GM18499 (cell line): ENCODE measurements around the gene KRTAP10-2.

Experiments used
- ATAC-seq: cut with Tn5 transposase; IDR thresholded peaks from one replicate; pipeline ENCODE4 v1.9.1; 2021; ENCODE audit warnings: moderate number of reproducible peaks; ENCODE audit not compliant: insufficient read depth, unreplicated experiment

The KRTAP10-2 gene

DNA sequence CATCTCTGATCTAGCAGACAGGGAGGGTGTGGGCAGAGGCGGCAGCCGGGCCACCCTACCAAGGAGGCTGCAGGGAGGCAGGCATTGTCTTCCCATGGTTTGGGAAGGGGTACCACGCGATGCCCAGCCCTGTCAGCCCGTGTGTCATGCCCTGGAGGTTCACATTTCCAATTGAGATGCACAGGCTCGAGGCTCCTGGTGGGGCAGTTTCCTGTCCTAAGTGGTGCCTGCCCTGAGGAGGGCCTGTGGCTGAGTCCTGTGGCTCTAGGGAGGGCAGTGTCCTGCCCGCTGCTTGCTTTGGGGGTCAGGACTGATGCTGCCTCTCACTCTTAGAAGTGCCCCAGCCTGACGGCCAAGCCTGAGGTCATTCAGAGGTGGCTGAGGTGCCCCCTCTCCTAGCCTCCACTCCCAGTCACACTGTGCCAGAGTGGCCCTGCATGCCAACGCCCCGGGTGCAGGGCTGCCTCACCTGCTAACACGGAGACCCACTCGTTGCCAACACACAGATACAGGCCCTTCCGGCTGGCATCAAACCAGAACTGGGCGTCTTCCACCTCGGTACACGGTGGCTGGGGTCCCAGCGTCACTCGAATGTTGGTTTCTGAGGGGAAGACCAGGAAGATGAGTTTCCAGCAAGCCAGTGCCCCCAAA lies 23.2 kb downstream of the KRTAP10-2 start:
- ATAC-seq, result no peak

DNA sequence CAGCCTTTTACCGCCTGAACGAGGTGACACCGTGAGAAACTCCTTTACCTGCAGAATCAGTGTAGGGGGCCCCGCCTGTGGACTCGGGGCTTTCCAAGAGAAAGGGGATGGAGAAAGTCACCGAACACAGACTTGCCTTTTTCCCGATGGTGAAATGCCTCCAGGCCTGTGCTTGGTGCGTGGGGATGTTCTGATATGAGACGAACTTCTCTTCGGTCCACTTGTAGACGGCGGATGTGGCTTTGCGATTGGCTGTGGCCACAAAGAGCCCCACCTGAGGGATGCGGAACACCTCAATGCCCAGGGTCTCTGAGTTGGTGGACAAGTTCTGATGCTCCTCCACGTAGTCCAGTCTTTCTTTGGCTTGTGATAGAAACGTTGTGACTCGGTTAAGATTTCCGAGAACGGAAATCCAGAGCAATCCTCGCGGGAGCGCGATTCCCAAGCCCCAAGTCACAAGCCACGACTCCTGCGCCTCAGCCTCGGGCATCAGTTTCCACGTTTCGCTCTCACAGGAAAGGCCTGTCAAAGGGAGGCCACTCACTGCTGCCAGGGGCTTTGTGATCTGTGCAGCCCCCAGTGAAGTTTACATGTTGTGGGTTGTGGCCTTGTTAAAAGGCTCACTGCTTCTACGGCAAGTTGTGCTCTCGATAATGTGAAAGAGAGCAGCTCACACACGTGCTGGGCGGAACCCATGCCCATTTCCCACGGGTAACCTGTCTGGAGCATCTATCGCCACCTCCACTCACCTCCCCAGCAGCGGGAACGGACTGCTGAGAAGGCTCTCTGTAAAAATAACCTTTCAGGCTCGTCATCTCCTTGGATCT lies 23.9 kb downstream of the KRTAP10-2 start:
- ATAC-seq, result no peak

DNA sequence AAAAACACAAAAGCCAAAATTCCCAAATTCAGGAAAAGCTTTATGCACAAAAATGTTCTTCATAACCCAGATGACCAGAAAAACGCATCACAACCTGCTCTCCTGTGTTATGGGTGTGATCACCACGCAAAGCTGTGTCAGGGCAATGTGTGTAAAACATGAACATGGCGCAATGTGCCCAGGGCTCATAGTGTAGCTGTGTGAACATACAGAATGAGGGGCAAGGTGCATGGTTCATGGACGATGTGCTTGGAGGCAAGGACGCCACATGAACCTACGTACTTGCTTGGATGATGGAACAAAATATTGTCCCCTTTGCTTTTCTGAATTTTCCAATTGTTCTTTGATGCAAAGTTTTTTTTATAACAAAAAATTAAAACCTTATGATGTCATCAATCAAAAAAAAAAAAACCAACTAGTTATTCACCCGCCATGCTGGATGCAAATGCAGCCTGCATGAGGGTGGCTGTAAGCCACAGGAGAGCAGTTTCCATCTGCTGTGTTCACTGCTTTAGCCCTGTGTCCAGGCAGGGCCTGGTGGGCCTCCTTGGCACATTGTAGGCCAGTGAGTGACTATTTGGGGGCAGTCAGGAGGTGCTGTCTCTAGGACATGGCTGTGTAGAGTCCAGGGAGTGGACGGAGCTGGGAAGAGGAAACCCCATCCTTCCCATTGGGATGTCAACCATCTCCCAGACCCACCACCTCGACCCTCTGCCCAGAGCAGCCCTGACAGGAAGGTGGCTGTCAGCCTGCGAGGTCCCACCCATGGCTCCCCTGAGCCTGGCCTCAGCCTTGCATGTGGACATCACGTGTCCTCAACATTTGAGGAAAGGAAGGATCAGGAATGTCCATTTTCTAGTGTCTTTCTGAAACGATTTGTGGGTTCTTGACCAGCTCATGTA lies 25.0 kb downstream of the KRTAP10-2 start:
- ATAC-seq, result no peak

DNA sequence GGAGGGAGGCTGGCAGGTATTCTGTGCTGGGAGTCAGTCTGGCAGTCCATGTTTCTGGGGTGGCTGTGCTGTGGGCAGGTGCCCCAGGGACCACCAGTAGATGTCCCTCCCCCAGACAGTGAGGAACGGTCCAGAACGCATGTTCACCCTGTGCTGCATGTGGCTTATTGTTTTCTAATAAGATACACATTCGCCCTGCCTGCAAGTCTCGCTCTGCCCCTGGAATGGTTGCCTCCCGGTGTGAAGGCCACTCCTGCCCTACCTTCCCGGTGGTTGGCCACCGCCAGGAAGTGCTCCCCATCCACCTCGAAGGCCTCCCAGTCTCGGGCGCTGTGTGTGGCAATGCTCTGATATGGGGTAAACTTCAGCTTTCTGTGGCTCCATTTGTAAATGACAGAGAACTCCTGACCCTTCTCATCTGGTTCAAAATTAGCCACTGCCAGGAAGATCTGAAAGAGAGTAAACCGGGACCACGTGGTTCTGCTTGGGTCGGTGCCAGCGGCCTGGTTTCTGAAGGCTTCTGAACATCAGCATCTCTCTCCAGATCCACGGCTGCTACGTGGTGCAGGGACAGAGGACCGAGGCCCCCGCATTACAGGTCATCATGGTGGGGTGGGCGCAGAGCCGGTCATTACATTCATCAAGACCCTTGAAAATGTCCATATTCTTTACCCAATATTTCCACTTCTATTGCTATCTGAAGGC lies 25.8 kb downstream of the KRTAP10-2 start:
- ATAC-seq, result no peak

DNA sequence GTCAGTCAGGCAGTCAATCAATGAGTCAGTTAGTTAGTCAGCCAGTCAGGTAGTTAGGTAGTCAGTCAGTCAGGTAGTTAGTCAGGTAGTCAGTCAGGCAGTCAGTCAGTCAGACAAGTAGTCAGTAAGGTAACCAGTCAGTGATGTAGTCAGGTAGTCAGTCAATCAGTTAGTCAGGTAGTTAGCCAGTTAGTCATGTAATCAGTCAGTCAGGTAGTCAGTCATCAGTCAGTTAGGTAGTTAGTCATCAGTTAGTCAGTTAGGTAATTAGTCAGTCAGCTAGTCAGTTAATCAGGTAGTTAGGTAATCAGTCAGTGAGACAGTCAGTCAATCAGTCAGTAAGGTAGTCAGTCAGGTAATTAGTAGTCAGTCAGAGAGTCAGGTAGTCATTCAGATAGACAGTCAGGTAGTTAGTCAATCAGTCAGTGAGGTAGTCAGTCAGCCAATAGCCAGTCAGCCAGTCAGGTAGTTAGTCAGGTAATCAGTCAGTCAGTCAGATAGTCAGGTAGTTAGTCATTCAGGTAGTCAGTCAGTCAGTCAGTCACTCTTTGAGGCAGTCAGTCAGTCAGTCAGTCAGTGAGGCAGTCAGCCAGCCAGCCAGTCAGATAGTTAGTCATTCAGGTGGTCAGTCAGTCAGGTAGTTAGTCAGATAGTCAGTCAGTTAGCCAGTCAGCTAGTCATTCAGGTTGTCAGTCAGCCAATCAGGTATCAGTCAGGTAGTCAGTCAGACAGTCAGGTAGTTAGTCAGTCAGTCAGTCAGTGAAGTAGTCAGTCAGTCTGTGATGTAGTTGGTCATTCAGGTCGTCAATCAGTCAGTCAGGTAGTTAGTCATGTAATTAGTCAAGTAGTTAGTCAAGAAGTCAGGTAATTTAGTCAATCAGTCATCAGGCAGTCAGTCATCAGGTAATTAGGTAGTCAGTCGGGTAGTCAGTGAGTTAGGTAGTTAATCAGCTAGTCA lies 26.6 kb downstream of the KRTAP10-2 start:
- ATAC-seq, result no peak

DNA sequence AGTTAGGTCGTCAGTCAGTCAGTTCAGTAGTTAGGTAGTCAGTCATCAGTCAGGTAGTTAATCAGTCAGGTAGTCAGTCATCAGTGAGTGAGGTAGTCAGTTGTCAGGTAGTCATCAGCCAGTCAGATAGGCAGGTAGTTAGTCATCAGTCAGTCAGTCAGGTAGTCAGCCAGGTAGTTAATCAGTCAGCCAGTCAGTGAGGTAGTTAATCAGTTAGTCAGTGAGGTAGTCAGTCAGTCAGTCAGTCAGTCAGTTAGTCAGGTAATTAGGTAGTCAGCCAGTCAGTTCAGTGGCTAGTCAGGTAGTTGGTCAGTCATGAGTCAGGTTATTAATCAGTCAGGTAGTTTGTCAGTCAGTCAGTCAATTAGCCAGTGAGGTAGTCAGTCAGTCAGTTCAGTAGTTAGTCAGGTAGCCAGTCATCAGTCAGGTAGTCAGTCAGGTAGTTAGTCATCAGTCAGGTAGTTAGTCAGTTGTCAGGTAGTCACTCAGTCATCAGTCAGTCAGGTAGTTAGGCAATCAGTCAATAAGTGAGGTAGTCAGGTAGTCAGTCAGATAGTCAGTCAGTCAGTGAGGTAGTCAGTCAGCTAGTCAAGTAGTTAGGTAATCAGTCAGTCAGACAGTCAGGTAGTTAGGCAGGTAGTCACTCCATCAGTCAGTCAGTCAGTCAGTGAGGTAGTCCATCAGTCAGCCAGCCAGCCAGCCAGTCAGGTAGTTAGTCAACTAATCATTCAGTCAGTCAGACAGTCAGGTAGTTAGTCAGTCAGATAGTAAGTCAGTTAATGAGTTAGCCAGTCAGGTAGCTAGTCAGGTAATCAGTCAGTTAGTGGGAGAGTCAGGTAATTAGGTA lies 27.5 kb downstream of the KRTAP10-2 start:
- no peak for ATAC-seq

DNA sequence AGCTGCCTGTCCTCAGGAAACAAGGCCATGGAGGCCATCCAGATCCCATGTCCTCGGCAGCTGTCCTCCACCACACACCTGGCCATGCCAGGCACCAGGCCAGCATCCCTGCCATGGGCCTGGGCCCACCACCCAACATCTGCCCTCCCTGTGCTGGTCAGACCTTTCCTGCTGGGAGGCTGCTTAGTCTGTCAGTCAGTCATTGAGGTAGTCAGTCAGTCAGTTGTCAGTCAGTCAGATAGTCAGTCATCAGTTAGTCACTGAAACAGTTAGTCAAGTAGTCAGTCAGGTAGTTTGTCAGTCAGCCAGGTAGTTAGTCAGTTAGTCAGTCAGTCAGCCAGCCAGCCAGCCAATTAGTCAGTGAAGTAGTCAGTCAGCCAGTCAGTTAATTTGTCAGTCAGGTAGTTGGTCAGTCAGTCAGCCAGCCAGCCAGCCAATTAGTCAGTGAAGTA lies 28.5 kb downstream of the KRTAP10-2 start:
- no peak for ATAC-seq

DNA sequence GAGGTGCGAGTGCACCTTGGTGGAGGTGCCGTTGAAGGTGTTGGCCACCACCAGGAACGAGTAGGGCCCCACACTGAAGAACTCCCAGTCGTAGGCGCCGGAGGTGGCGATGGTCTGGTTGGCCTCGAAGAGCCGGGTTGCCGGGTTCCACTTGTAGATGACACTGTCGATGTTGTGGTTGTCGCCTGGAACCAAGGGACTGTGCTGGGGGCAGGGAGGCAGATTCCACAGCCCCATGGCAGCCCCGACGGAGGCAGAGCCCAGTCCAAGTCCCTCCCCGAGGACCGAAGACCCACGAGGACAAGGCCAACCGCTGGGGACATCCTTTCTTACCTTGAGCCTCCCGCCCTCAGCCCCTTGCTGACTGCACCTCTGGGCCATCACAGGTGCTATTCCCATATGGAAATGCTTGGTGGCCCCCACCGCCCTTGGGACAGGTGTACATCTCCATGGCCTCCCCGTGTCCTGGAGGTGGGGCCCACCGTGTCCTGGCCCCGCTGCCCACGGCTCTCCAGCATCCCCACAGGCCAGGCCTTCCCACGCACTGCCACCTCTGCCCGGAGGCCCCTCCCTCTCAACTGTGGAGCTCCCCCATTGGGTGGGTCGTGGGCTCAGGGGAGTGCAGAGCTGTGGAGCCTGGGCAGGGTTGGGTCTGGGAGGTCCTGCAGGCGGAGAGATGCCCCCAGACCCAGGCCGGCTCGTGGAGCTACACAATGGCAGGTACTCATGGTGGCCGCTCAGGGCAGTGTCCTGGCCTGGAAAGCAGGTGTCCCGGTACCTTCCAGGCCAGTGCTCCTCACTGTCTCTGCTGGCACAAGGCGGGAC lies 29.2 kb downstream of the KRTAP10-2 start:
- no peak for ATAC-seq

DNA sequence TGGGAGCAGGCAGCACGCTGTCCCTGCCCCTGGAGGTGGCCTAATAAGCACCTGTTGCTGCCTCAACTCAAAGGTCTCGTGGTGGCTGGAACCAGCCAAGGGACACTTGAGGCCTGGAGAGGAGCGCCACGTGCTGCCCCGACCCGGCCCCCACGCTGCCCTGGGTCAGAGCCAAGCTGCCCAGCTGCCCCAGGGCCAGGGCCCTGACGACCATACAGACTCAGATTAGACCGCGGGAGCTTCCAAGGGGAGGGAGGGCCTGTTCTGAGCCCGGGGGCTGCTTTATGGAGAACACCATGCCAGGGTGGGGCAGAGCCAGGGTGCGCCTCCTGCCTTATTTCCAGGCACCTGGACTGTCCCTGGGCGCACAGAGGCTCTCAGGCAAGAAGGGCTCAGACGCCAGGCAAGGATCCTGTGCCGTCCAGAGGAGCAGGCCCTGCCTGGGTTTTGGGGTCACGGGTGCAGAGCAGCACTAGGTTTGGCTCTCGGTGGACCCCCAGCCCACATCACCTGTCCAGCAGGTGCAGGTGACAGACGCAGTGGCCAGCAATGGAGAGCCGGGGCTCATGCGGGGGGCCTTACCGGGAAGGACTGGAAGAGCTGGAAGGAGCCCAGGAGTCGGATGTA lies 29.9 kb downstream of the KRTAP10-2 start:
- no peak for ATAC-seq

DNA sequence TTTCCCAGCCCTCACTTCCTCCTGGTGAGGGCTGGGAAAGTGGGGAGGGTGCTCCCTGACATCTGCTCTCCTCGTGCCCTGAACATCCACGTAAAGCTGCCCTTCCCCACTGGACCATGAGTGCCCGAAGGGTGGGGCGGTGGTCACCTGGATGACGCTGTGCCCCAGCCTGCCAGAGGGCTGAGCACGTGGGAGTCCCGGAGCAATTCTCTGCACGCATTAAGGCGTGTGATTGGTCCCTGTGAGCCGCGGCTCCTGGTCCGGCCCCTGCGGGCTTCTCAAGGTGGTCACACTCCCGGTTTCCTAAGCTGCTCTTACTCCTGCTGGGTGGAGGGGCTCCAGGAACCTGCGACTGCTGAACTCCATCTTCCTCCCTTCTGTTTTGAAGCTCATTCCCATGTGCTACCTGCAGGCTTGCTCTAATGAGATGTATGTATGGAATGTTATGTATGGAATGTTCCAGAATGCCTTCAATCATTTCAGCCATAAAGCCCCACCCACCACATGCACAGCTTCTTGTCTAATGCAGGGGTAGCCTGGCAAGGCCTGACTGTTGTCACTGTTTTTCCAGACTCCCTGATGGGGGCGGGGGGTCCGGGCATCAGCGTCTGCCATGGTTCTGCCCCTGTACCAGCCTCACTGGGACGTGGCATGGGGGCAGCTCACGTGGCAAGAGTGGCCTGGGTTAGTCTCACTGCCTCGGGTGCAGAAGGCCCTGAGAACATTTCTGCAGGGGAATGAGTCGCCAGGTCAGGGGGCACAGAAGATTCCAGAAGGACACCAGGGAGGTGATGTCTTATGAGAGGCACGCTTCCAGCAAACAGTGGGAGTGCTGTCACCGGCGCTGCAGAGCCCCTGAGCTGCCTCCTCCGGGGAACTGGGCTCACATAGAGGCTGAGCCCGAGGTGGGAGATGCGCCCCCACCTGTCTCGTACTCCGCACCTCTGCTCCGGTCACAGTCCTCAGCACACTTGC lies 30.7 kb downstream of the KRTAP10-2 start:
- no peak for ATAC-seq

DNA sequence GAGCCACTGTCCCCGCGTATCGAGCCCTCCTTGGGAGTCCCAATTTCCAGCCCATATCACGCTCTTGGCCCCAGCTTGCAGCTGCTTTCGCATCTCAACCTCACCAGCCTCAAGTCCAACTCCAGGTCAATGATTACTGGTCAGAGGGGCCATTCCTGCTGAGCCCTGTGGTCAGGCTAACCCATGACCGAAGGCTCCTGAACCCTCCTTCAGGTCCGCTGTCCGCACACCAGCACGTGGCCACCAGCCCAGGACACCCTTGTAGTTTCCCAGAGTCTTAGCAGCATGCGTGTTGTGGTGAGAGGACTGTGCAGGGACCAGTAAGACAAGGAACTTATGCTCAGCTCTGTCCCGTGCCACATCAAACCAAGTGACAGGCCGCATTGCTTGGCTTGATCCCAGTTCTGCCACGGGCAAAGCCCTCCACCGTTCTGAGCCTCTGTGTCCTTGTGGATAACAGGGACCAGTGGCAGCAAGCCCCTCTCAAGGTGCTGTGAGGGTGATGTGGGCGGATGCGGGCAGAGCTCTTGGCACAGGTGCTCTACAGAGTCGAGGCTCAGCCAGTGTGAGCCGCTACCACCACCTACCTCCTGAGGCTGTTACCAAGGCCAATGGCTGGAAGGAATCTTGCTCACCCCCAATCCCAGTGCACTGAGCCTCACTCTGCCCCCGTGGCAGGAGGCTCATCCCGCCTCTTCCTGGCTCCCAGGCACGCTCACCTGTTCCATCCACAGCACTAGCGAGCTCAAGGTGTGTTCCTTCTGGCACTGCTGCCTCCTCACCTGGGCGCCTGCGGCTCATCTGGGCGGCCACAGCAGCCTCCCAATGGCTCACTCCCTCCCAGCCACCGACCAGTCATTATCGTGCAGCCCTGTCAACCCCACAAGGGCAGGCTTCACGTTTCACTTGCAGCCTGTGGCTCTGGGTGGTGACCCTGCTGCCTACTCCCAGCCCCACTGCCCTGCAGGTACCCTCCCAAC lies 31.7 kb downstream of the KRTAP10-2 start:
- ATAC-seq, result no peak

DNA sequence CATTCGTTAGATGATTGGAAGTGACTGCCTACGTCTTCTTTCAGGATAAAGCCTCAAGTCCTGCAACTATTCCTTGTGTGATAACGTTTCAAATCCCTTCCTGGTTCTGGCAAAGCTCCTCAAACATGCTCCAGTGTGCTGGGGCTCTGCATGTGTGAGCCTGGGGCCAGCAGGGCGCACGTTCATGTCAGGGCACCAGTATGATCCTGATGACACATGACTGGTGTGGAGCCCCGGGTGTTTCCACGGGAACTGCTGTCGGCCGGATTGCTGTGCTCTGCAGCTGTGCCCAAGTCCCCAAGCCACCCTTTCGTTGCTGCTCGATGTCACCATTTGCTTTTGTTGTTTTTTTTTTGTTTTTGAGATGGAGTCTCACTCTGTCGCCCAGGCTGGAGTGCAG lies 32.6 kb downstream of the KRTAP10-2 start:
- no peak for ATAC-seq

DNA sequence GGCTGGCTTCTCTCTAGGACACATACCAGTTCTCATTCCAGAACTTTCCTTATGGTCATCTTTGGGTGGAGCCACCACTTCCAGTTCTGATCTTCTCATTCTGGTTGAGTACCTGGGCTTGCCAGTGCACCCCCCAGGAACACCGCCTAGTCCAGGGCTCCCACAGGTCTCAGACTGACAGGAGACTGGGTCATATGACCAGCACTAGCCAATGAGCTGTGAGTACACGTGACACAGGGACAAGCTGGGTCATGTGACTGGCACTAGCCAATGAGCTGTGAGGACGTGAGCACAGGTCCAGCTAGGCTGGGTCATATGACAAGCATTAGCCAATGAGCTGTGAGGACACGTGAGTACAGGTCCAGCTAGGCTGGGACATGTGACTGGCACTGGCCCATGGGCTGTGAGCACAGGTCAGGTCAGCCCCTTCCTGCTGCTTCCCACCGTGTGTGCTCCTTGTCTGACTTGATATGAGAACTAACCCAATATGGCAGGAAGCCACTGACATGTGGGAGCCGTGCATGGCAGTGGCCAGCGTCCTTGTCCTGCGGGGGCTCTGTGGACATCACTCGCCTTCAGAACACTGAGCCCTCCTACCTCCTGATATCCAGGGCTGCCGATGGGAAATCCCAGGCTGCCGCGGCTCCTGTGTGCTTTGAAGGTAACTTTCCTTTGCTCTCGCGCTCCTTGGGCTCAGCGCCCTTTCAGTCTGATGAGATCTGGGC lies 34.0 kb downstream of the KRTAP10-2 start:
- ATAC-seq, result no peak

DNA sequence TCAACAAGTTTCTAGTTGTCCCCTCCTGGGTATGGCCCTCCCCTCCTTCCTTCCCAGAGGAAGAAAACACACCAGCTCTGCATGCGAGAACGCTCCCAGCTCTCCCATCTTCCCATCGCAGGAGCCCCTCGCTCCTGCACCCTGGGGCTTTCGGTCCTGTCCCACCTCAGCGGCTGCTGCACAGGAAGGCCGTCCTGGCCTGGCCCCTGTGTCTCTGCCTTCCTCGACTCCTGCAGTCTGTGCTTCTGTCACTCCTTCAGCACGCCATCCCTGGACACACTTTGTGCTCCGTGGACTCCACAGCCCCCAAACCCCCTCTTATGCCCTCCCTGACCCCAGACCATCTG lies 34.5 kb downstream of the KRTAP10-2 start:
- ATAC-seq, result no peak
